ENCODE results near the gene STARD5.

Gene STARD5

DNA sequence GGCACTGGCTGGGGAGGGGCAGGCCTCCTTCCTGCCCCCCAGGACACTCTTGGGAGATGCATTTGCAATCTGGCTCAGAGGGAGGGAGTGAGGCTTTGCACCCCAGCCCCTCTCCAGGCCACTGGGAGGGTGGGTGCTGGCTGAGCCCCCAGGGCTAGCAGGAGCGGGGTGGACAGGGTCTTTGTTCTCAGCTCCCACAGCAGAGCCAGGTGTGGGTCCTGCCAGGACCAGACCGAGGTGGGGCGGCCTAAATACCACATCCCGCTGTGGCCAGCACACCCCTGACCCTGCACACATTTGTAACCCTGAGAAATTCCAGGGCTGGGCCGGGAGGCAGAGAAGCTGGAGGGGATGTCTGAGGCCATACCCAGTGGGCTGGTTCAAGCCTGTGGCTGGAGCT lies 41.0 kb downstream of the STARD5 start:
- Histone ChIP-seq H3K9ac (ENCODE audit: low read length) (no peak overlapping the region), H3K9me3 (ENCODE audit: control insufficient read depth, low read length) (no peaks in the 10 kb centered on the region), H3K4me3 (ENCODE audit: low read length) (no peak overlapping the region), H3K27me3 (ENCODE audit: control insufficient read depth, insufficient read depth, low read length) (no peaks in the 10 kb centered on the region), H3K4me1 (ENCODE audit: control insufficient read depth, insufficient read depth, low read length) (no peaks in the 10 kb centered on the region), H3K36me3 (ENCODE audit: control insufficient read depth, insufficient read depth, low read length) (no peaks in the 10 kb centered on the region)

DNA sequence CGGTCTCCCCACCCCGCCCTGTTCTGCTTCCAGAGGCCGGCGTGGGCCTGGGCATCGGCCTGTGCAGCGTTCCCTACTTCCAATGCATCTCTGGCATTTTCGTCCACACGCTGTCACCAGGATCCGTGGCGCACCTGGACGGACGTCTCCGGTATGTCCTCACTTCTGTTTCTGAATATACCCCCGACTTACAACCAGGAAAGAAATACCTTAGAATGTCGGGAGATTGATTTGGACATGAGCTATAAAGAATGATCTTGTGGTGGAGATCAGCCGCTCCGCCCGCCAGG lies 41.4 kb downstream of the STARD5 start:
- no peaks in the 10 kb centered on the region for H3K27me3 ChIP-seq (ENCODE audit: control insufficient read depth, insufficient read depth, low read length)
- no peak overlapping the region for H3K9ac ChIP-seq (ENCODE audit: low read length)
- no peak overlapping the region for H3K4me3 ChIP-seq (ENCODE audit: low read length)
- H3K9me3 ChIP-seq (ENCODE audit: control insufficient read depth, low read length): no peaks in the 10 kb centered on the region
- no peaks in the 10 kb centered on the region for H3K36me3 ChIP-seq (ENCODE audit: control insufficient read depth, insufficient read depth, low read length)
- H3K4me1 ChIP-seq (ENCODE audit: control insufficient read depth, insufficient read depth, low read length): no peaks in the 10 kb centered on the region

DNA sequence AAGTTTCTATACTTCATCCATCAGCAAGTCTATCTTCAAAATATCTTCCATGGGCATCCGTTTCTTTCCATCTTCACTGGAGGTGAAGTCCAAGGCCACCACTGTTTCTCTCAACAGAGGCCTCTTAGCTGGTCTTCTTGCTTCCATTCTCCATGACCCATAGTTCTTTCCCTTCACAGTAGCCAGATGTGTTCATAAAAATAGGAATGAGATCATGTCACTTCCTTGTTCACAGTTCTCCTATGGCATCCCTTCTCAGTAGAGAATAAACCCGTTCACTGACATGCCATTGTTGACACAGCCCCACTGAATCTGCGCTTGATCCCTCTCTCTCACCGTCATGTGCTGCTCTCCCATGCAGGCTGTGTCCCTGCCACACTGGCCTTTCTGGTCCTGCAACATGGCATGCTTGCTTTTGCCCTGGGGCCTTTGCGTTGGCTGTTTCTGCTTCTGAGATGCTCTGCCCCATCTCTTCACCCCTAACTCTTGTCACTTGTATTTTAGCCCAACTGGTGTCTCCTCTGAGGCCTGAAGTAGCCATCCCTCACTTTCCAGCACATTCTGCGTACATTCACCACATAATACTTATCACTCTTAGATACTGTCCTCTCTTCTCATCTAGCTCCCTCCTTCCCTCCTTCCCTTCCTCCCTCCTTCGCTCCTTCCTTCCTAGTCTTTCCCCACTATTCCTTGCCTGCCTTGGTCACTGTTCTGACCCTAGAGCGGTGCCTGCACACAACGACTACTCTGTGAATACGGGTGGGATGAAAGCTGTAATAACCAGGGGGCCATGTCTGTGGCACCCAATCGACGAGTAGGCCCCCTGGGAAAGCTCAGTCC lies 42.0 kb downstream of the STARD5 start:
- Histone ChIP-seq H3K4me3 (ENCODE audit: low read length) (no peak overlapping the region), H3K4me1 (ENCODE audit: control insufficient read depth, insufficient read depth, low read length) (no peaks in the 10 kb centered on the region), H3K9ac (ENCODE audit: low read length) (no peak overlapping the region), H3K9me3 (ENCODE audit: control insufficient read depth, low read length) (no peaks in the 10 kb centered on the region), H3K36me3 (ENCODE audit: control insufficient read depth, insufficient read depth, low read length) (no peaks in the 10 kb centered on the region), H3K27me3 (ENCODE audit: control insufficient read depth, insufficient read depth, low read length) (no peaks in the 10 kb centered on the region)

DNA sequence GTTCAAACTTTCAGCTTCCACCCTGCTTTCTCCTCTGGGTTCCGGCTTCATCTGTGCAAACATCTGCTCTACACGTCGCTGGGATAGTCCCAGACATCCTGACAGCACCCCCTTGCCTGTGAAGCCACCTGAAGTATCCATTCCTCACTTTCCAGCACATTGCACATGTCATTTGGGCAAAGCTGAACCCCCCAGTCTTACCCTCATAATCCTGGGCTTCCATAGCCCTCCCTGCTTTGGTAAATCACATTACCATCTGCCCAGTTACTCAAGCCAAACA lies 42.5 kb downstream of the STARD5 start:
- Histone ChIP-seq H3K4me1 (ENCODE audit: control insufficient read depth, insufficient read depth, low read length) (no peaks in the 10 kb centered on the region), H3K9ac (ENCODE audit: low read length) (no peak overlapping the region), H3K36me3 (ENCODE audit: control insufficient read depth, insufficient read depth, low read length) (no peaks in the 10 kb centered on the region), H3K9me3 (ENCODE audit: control insufficient read depth, low read length) (no peaks in the 10 kb centered on the region), H3K27me3 (ENCODE audit: control insufficient read depth, insufficient read depth, low read length) (no peaks in the 10 kb centered on the region), H3K4me3 (ENCODE audit: low read length) (no peak overlapping the region)

GRCh38 chr15:81280696-81281455 lies 43.1 kb downstream of the STARD5 start:
- no peak overlapping the region for H3K4me3 ChIP-seq (ENCODE audit: low read length)
- H3K27me3 ChIP-seq (ENCODE audit: control insufficient read depth, insufficient read depth, low read length): no peaks in the 10 kb centered on the region
- H3K36me3 ChIP-seq (ENCODE audit: control insufficient read depth, insufficient read depth, low read length): no peaks in the 10 kb centered on the region
- no peaks in the 10 kb centered on the region for H3K4me1 ChIP-seq (ENCODE audit: control insufficient read depth, insufficient read depth, low read length)
- no peak overlapping the region for H3K9ac ChIP-seq (ENCODE audit: low read length)
- H3K9me3 ChIP-seq (ENCODE audit: control insufficient read depth, low read length): no peaks in the 10 kb centered on the region

DNA sequence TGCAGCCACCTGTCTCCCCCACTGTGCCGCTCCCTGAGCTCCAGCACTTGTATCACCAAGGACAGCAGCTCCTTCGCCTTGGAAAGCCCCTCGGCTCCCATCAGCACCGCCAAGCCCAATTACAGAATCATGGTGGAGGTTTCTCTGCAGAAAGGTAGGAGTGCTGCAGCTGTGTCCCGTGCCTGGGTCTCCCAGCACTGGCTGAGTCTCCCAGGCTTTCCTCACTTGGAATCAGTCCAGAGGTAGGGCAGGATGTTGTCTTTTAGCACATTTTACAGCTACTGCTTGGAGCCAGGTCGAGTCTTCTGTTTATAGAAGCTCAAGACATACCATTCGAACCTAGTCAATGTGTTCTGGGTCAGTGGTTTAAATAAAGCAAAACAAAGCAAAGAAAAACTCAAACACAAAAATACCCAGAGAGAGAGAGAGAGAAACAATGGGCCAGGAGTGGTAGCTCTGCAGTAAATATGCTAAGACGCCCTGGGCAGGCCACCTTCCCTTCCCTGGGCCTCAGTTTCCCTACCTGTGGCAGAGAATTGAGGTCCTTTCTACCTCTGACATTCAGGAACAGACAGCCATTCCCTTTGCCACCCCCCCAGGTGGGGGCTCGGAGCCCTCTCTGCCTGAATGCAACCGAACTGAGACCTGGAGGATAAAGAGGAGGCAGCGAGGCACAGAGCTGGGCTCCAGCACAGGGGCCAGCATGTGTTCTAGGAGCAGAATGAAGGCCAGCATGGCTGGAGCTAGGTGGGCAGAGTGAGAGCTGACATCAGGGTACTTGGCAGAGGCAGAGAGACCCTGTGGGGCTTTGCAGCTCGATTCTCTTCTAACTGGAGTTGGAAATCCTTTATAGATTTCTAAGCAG lies 44.1 kb downstream of the STARD5 start:
- Histone ChIP-seq H3K27me3 (ENCODE audit: control insufficient read depth, insufficient read depth, low read length) (no peaks in the 10 kb centered on the region), H3K36me3 (ENCODE audit: control insufficient read depth, insufficient read depth, low read length) (no peaks in the 10 kb centered on the region), H3K9me3 (ENCODE audit: control insufficient read depth, low read length) (no peaks in the 10 kb centered on the region), H3K9ac (ENCODE audit: low read length) (no peak overlapping the region), H3K4me3 (ENCODE audit: low read length) (no peak overlapping the region), H3K4me1 (ENCODE audit: control insufficient read depth, insufficient read depth, low read length) (no peaks in the 10 kb centered on the region)

DNA sequence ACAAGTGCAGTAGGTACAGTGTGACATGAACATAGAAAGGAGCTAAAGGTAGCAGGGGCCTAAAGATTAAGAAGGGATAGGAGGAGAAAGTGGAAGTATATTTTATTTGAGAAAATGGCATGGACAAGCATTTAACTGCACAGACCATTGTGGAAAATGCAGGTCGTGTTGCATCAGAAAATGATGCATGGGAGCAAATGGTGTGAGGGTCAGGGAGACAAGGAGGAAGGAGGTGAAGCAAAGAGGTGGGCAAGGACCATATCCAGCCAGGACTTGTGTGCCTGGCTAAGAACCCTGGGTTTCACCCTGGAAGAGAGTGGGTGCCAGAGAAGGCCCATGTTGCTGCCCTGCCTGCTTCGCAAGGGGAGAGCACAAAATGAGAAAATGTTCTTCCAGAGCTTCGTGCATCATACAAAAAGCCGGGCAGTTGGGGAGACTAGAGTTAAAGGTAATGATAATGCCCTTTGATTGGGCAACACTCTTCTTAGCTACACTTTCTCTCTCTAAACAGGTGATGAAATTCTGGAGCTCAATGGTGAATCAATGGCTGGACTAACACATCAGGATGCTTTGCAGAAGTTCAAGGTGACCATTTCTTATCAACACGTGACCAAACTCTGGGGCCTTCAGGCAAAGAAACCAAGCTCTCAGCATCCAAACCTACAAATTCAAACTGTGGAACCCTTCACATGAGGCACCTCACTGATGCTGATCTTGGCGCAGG lies 45.5 kb downstream of the STARD5 start:
- no peaks in the 10 kb centered on the region for H3K9me3 ChIP-seq (ENCODE audit: control insufficient read depth, low read length)
- no peaks in the 10 kb centered on the region for H3K36me3 ChIP-seq (ENCODE audit: control insufficient read depth, insufficient read depth, low read length)
- no peak overlapping the region for H3K4me3 ChIP-seq (ENCODE audit: low read length)
- no peaks in the 10 kb centered on the region for H3K27me3 ChIP-seq (ENCODE audit: control insufficient read depth, insufficient read depth, low read length)
- no peak overlapping the region for H3K9ac ChIP-seq (ENCODE audit: low read length)
- no peaks in the 10 kb centered on the region for H3K4me1 ChIP-seq (ENCODE audit: control insufficient read depth, insufficient read depth, low read length)

DNA sequence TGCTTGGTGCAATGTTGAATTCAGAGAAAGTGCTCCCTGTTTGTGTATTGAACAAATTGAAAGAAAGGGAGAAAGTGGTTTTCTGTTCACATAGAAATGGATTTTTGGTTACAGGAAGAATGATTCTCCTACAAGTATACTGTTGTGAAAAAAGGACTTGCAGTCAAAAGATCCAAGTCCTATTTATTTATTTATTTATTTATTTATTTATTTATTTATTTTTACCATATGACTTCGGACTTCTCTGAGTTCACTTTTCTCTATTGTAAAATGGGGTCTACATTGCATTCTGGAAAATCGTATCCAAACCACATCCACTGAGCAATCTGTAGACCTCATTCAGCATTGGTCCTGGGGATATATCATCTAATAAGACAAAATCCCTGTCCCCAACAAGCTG lies 46.1 kb downstream of the STARD5 start:
- Histone ChIP-seq H3K36me3 (ENCODE audit: control insufficient read depth, insufficient read depth, low read length) (no peaks in the 10 kb centered on the region), H3K4me1 (ENCODE audit: control insufficient read depth, insufficient read depth, low read length) (no peaks in the 10 kb centered on the region), H3K9ac (ENCODE audit: low read length) (no peak overlapping the region), H3K9me3 (ENCODE audit: control insufficient read depth, low read length) (no peaks in the 10 kb centered on the region), H3K27me3 (ENCODE audit: control insufficient read depth, insufficient read depth, low read length) (no peaks in the 10 kb centered on the region), H3K4me3 (ENCODE audit: low read length) (no peak overlapping the region)

DNA sequence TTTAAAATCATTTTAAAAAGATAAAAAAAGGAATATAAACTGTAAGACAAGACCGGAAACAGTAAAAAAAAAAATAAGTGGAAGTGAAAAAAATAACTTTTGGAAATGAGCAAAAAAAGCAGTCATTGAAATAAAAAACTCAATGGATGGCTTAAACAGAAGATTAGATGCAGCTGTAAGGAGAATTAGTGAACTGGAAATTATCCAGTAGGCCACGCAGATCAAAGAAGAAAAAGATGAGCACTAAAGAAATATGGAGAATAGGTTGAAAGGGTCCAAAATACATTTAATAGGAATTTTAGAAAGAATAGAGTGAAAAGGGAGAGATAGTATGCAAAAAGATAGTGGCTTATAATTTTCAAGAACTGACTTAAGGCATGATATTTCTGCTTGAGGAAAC lies 47.0 kb downstream of the STARD5 start:
- no peaks in the 10 kb centered on the region for H3K36me3 ChIP-seq (ENCODE audit: control insufficient read depth, insufficient read depth, low read length)
- H3K4me3 ChIP-seq (ENCODE audit: low read length): no peak overlapping the region
- H3K9ac ChIP-seq (ENCODE audit: low read length): no peak overlapping the region
- no peaks in the 10 kb centered on the region for H3K27me3 ChIP-seq (ENCODE audit: control insufficient read depth, insufficient read depth, low read length)
- no peaks in the 10 kb centered on the region for H3K4me1 ChIP-seq (ENCODE audit: control insufficient read depth, insufficient read depth, low read length)
- no peaks in the 10 kb centered on the region for H3K9me3 ChIP-seq (ENCODE audit: control insufficient read depth, low read length)

DNA sequence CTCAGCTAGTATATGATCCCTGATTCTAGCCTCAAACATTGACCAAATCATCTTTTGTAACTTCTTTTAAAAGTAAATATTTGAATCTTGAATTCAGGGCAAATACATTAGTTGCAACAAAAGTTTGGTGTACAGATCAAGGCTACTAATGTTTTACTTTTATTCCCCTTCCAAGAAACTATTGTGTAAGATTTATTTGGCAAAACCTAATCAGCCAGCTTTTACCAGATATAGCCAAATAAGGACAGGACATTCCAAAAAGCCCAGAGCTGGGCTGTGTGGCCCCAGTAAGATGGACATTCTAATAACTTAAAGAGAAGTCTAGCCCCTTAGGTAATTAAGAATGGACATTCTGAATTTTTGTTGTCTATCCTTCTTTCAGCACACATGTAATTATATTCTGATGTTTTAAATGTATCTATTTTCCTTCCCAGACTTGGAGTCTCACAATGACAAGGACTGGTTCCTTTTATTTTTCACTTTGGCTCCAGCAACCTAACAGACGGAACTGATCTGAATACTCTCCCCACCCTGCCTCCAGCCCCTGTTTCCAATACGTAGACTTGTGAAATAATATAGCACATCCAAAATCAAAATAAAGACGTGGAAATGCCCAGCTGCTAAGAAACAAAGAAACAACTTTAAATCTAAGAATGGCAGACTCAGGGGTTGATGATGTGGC lies 48.1 kb downstream of the STARD5 start:
- no peaks in the 10 kb centered on the region for H3K9me3 ChIP-seq (ENCODE audit: control insufficient read depth, low read length)
- H3K4me3 ChIP-seq (ENCODE audit: low read length): no peak overlapping the region
- no peak overlapping the region for H3K9ac ChIP-seq (ENCODE audit: low read length)
- H3K27me3 ChIP-seq (ENCODE audit: control insufficient read depth, insufficient read depth, low read length): no peaks in the 10 kb centered on the region
- H3K36me3 ChIP-seq (ENCODE audit: control insufficient read depth, insufficient read depth, low read length): no peaks in the 10 kb centered on the region
- H3K4me1 ChIP-seq (ENCODE audit: control insufficient read depth, insufficient read depth, low read length): no peaks in the 10 kb centered on the region

DNA sequence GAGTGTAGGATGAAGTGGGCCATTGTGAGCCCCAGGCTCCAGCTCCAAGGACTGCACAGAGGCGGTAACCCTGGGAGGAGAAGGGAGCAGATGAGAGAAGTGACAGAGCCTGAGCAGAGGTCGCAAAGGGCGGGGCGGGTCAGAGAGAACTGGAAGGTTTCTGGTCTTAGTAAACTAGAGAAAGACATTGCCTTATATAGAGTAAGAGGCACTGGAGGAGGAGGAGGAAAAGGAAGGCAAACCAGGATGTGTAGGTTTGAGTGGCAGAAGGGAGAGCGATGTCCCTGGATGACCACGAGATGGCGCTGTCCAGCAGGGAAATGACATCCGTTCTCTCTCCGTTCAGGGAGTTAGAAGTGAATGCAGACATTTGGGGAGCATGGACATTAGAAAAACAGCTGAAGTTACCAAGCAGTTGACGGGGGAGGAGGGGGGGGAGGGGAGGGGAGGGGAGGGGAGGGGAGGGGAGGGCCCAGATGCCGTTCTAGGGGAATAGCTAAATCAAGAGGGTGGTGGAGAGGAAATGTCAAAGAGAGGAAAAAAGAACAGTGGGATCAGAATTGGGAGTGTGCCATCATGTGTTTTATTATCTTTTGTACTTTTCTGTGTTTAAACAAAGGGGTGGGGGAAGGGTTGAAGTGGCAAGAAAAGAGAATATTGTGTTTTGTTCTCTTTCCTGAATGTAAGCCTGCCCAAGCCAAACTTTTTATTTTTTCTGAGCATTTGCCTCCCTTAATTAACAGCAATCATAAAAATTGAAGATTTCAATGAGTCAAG lies 48.8 kb downstream of the STARD5 start:
- Histone ChIP-seq H3K9ac (ENCODE audit: low read length) (no peak overlapping the region), H3K9me3 (ENCODE audit: control insufficient read depth, low read length) (no peaks in the 10 kb centered on the region)

More for the DNA sequence above, 48.8 kb downstream of the STARD5 start:
- no peaks in the 10 kb centered on the region for H3K4me1 ChIP-seq (ENCODE audit: control insufficient read depth, insufficient read depth, low read length)
- H3K27me3 ChIP-seq (ENCODE audit: control insufficient read depth, insufficient read depth, low read length): no peaks in the 10 kb centered on the region
- H3K36me3 ChIP-seq (ENCODE audit: control insufficient read depth, insufficient read depth, low read length): no peaks in the 10 kb centered on the region
- no peak overlapping the region for H3K4me3 ChIP-seq (ENCODE audit: low read length)
